WTC11 (cell line): ENCODE results near the gene RHBDD3. TPM values are rescaled to one million over a fixed set of nuclear protein-coding genes. Genes with fewer than 3 reads are reported as not detected.

Experiments used
- NR1H2 ChIP-seq: sonication (generic); formaldehyde crosslinking; IDR thresholded peaks from 2 replicates; pipeline ENCODE4 v1.9.0; 2021; ENCODE audit warnings: mild to moderate bottlenecking, moderate library complexity, missing genetic modification reagents
- OVOL2 ChIP-seq: fragments of 250-450 bp; sonication (Bioruptor Pico); IDR thresholded peaks from 2 replicates; pipeline ENCODE4 v1.9.0; 2021; ENCODE audit warnings: mild to moderate bottlenecking, borderline replicate concordance
- PRRX2 ChIP-seq: fragments of 250-450 bp; sonication (Bioruptor Pico); IDR thresholded peaks from 2 replicates; pipeline ENCODE4 v1.8.0; 2021; ENCODE audit warnings: mild to moderate bottlenecking
- RORB ChIP-seq: fragments of 250-450 bp; sonication (Bioruptor Pico); IDR thresholded peaks from 2 replicates; pipeline ENCODE4 v1.9.0; 2021; ENCODE audit warnings: mild to moderate bottlenecking
- SOX15 ChIP-seq: fragments of 250-450 bp; sonication (Bioruptor Pico); IDR thresholded peaks from 2 replicates; pipeline ENCODE4 v1.9.0; 2021; ENCODE audit warnings: mild to moderate bottlenecking
- ZNF138 ChIP-seq: sonication (generic); formaldehyde crosslinking; conservative IDR thresholded peaks from 2 replicates; pipeline ENCODE4 v1.8.1; 2022; ENCODE audit warnings: mild to moderate bottlenecking, moderate library complexity, missing genetic modification reagents
- ZNF232 ChIP-seq: sonication (generic); formaldehyde crosslinking; IDR thresholded peaks from 2 replicates; pipeline ENCODE4 v1.8.0; 2022; ENCODE audit warnings: mild to moderate bottlenecking, missing genetic modification reagents
- ZNF423 ChIP-seq: fragments of 250-450 bp; sonication (Bioruptor Pico); IDR thresholded peaks from 2 replicates; pipeline ENCODE4 v2.1.2; 2022; ENCODE audit warnings: mild to moderate bottlenecking, moderate library complexity
- total RNA-seq: library from RNA; stranded (reverse); gene quantifications from 3 replicates; pipeline ENCODE4 v1.2.3, GENCODE V29; 2021
- TF ChIP-seq, protein P1 (sequence below): fragments of 250-450 bp; sonication (Bioruptor Pico); conservative IDR thresholded peaks from 2 replicates; pipeline ENCODE4 v1.9.0; 2021; ENCODE audit warnings: mild to moderate bottlenecking
- TF ChIP-seq, protein P2 (sequence below): fragments of 250-450 bp; sonication (Bioruptor Pico); IDR thresholded peaks from 2 replicates; pipeline ENCODE4 v1.9.0; 2021; ENCODE audit warnings: mild to moderate bottlenecking, borderline replicate concordance
- TF ChIP-seq, protein P3 (sequence below): sonication (generic); formaldehyde crosslinking; IDR thresholded peaks from 2 replicates; pipeline ENCODE4 v1.8.1; 2023; ENCODE audit warnings: mild to moderate bottlenecking, missing genetic modification reagents, moderate library complexity
- TF ChIP-seq, protein P4 (sequence below): sonication (generic); formaldehyde crosslinking; IDR thresholded peaks from 2 replicates; pipeline ENCODE4 v1.8.1; 2022; ENCODE audit warnings: mild to moderate bottlenecking, moderate library complexity, missing genetic modification reagents
- TF ChIP-seq, protein P5 (sequence below): sonication (generic); formaldehyde crosslinking; IDR thresholded peaks from 2 replicates; pipeline ENCODE4 v1.8.1; 2022; ENCODE audit warnings: low read depth, missing genetic modification reagents, borderline replicate concordance
- TF ChIP-seq, protein P6 (sequence below): sonication (generic); formaldehyde crosslinking; IDR thresholded peaks from 2 replicates; pipeline ENCODE4 v1.8.0; 2023; ENCODE audit warnings: missing genetic modification reagents, mild to moderate bottlenecking, borderline replicate concordance
- TF ChIP-seq, protein P7 (sequence below): sonication (generic); formaldehyde crosslinking; IDR thresholded peaks from 2 replicates; pipeline ENCODE4 v1.8.0; 2022; ENCODE audit warnings: mild to moderate bottlenecking, missing genetic modification reagents
- TF ChIP-seq, protein P8 (sequence below): sonication (generic); formaldehyde crosslinking; IDR thresholded peaks from 2 replicates; pipeline ENCODE4 v1.8.1; 2023; ENCODE audit warnings: mild to moderate bottlenecking, missing genetic modification reagents, moderate library complexity
- TF ChIP-seq, protein P9 (sequence below): sonication (generic); formaldehyde crosslinking; IDR thresholded peaks from 2 replicates; pipeline ENCODE4 v1.8.0; 2023; ENCODE audit warnings: missing genetic modification reagents
- TF ChIP-seq, protein P10 (sequence below): sonication (generic); formaldehyde crosslinking; IDR thresholded peaks from 2 replicates; pipeline ENCODE4 v1.8.1; 2023; ENCODE audit warnings: mild to moderate bottlenecking, missing genetic modification reagents

The RHBDD3 gene
- total RNA-seq, 1 experiment from 2014 or later: 77.9 TPM

DNA sequence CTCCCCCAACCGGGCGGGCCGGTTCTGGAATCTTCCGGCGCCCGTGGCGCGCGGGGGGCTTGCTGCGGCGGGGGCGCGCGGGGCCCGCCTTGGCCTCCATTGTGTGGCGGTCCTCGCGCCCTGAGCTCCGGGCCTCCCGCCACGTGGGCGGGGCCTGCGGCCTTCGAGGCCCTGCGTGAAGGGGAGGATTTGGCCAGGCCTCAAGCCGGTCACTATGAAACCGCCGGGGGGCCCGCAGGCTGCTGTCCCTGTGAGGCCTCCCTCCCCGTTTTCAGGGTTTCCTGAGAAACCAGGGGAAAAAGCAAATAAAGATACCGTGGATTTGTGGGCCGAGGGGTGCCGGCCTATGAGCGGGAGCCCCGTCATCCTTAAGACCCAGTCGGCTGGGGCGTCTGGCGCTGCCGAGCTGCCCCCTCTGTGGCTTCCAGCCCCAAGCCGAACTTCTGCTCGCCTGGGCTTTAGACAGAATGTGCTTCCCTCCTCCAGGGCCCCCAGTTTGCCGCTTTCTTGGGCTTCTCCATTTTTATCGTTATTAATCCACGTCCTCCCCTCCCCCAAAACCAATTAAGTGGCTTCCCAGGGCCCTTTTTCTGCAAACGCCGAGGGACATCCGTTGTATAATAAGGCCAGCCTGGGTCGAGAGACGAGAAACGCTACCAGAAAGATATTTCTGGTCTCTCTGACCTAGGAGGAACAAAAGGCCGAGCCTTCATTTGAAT lies 889 bp upstream of the RHBDD3 start (continued):
- TF ChIP-seq, protein P1, sequence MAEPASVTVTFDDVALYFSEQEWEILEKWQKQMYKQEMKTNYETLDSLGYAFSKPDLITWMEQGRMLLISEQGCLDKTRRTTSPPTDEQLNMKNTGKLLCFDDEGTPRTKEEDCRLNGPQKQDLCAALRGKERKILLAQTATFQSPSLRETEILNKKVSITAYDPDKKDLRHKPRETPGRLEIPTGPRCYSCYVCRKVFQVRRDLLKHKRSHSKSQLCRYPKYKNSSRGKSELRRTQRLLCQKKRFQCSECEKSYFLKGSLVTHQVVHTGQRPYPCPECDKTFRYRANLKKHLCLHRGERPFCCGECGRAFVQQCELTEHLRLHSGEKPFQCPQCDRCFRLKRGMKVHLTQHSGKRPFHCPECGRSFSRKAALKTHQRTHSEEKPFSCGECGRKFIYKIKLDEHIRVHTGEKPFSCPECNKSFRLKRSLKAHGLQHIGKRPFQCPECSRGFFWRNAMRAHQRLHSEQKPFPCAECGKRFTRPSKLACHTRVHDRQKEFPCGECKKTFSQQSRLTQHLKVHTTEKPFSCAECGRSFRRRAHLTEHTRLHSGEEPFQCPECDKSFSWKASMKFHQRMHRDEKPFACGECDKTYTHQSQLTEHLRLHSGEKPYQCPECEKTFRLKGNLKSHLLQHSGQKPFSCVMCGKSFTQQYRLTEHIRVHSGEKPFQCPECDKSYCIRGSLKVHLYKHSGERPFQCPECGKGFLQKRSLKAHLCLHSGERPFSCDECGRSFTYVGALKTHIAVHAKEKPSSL (CRISPR knock-in tag): no peak
- TF ChIP-seq, protein P2, sequence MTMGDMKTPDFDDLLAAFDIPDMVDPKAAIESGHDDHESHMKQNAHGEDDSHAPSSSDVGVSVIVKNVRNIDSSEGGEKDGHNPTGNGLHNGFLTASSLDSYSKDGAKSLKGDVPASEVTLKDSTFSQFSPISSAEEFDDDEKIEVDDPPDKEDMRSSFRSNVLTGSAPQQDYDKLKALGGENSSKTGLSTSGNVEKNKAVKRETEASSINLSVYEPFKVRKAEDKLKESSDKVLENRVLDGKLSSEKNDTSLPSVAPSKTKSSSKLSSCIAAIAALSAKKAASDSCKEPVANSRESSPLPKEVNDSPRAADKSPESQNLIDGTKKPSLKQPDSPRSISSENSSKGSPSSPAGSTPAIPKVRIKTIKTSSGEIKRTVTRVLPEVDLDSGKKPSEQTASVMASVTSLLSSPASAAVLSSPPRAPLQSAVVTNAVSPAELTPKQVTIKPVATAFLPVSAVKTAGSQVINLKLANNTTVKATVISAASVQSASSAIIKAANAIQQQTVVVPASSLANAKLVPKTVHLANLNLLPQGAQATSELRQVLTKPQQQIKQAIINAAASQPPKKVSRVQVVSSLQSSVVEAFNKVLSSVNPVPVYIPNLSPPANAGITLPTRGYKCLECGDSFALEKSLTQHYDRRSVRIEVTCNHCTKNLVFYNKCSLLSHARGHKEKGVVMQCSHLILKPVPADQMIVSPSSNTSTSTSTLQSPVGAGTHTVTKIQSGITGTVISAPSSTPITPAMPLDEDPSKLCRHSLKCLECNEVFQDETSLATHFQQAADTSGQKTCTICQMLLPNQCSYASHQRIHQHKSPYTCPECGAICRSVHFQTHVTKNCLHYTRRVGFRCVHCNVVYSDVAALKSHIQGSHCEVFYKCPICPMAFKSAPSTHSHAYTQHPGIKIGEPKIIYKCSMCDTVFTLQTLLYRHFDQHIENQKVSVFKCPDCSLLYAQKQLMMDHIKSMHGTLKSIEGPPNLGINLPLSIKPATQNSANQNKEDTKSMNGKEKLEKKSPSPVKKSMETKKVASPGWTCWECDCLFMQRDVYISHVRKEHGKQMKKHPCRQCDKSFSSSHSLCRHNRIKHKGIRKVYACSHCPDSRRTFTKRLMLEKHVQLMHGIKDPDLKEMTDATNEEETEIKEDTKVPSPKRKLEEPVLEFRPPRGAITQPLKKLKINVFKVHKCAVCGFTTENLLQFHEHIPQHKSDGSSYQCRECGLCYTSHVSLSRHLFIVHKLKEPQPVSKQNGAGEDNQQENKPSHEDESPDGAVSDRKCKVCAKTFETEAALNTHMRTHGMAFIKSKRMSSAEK: no peak
- TF ChIP-seq ZNF232: no peak
- TF ChIP-seq, protein P3, sequence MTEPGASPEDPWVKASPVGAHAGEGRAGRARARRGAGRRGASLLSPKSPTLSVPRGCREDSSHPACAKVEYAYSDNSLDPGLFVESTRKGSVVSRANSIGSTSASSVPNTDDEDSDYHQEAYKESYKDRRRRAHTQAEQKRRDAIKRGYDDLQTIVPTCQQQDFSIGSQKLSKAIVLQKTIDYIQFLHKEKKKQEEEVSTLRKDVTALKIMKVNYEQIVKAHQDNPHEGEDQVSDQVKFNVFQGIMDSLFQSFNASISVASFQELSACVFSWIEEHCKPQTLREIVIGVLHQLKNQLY (CRISPR knock-in tag): 0 out of 2 replicates have a peak, but pooled peaks have one; percentile 70
- TF ChIP-seq, protein P4, sequence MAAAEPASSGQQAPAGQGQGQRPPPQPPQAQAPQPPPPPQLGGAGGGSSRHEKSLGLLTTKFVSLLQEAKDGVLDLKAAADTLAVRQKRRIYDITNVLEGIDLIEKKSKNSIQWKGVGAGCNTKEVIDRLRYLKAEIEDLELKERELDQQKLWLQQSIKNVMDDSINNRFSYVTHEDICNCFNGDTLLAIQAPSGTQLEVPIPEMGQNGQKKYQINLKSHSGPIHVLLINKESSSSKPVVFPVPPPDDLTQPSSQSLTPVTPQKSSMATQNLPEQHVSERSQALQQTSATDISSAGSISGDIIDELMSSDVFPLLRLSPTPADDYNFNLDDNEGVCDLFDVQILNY (CRISPR knock-in tag): peak; percentile 32; the same call in 1 of the 2 replicates
- TF ChIP-seq NR1H2 (CRISPR knock-in tag): no peak
- TF ChIP-seq, protein P5, sequence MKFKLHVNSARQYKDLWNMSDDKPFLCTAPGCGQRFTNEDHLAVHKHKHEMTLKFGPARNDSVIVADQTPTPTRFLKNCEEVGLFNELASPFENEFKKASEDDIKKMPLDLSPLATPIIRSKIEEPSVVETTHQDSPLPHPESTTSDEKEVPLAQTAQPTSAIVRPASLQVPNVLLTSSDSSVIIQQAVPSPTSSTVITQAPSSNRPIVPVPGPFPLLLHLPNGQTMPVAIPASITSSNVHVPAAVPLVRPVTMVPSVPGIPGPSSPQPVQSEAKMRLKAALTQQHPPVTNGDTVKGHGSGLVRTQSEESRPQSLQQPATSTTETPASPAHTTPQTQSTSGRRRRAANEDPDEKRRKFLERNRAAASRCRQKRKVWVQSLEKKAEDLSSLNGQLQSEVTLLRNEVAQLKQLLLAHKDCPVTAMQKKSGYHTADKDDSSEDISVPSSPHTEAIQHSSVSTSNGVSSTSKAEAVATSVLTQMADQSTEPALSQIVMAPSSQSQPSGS (CRISPR knock-in tag): no peak
- TF ChIP-seq, protein P6, sequence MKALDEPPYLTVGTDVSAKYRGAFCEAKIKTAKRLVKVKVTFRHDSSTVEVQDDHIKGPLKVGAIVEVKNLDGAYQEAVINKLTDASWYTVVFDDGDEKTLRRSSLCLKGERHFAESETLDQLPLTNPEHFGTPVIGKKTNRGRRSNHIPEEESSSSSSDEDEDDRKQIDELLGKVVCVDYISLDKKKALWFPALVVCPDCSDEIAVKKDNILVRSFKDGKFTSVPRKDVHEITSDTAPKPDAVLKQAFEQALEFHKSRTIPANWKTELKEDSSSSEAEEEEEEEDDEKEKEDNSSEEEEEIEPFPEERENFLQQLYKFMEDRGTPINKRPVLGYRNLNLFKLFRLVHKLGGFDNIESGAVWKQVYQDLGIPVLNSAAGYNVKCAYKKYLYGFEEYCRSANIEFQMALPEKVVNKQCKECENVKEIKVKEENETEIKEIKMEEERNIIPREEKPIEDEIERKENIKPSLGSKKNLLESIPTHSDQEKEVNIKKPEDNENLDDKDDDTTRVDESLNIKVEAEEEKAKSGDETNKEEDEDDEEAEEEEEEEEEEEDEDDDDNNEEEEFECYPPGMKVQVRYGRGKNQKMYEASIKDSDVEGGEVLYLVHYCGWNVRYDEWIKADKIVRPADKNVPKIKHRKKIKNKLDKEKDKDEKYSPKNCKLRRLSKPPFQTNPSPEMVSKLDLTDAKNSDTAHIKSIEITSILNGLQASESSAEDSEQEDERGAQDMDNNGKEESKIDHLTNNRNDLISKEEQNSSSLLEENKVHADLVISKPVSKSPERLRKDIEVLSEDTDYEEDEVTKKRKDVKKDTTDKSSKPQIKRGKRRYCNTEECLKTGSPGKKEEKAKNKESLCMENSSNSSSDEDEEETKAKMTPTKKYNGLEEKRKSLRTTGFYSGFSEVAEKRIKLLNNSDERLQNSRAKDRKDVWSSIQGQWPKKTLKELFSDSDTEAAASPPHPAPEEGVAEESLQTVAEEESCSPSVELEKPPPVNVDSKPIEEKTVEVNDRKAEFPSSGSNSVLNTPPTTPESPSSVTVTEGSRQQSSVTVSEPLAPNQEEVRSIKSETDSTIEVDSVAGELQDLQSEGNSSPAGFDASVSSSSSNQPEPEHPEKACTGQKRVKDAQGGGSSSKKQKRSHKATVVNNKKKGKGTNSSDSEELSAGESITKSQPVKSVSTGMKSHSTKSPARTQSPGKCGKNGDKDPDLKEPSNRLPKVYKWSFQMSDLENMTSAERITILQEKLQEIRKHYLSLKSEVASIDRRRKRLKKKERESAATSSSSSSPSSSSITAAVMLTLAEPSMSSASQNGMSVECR (CRISPR knock-in tag): peak; percentile 55; the same call in 1 of the 2 replicates
- TF ChIP-seq, protein P7, sequence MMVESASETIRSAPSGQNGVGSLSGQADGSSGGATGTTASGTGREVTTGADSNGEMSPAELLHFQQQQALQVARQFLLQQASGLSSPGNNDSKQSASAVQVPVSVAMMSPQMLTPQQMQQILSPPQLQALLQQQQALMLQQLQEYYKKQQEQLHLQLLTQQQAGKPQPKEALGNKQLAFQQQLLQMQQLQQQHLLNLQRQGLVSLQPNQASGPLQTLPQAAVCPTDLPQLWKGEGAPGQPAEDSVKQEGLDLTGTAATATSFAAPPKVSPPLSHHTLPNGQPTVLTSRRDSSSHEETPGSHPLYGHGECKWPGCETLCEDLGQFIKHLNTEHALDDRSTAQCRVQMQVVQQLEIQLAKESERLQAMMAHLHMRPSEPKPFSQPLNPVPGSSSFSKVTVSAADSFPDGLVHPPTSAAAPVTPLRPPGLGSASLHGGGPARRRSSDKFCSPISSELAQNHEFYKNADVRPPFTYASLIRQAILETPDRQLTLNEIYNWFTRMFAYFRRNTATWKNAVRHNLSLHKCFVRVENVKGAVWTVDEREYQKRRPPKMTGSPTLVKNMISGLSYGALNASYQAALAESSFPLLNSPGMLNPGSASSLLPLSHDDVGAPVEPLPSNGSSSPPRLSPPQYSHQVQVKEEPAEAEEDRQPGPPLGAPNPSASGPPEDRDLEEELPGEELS (CRISPR knock-in tag): peak; percentile 77; the same call in 1 of the 2 replicates
- TF ChIP-seq OVOL2 (CRISPR knock-in tag): no peak
- TF ChIP-seq ZNF423: peak; percentile 41; the same call in 1 of the 2 replicates
- no peak for TF ChIP-seq RORB (CRISPR knock-in tag)
- no peak for TF ChIP-seq PRRX2 (CRISPR knock-in tag)
- TF ChIP-seq, protein P8, sequence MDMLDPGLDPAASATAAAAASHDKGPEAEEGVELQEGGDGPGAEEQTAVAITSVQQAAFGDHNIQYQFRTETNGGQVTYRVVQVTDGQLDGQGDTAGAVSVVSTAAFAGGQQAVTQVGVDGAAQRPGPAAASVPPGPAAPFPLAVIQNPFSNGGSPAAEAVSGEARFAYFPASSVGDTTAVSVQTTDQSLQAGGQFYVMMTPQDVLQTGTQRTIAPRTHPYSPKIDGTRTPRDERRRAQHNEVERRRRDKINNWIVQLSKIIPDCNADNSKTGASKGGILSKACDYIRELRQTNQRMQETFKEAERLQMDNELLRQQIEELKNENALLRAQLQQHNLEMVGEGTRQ (CRISPR knock-in tag): peak; percentile 47
- TF ChIP-seq, protein P9, sequence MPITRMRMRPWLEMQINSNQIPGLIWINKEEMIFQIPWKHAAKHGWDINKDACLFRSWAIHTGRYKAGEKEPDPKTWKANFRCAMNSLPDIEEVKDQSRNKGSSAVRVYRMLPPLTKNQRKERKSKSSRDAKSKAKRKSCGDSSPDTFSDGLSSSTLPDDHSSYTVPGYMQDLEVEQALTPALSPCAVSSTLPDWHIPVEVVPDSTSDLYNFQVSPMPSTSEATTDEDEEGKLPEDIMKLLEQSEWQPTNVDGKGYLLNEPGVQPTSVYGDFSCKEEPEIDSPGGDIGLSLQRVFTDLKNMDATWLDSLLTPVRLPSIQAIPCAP (CRISPR knock-in tag): no peak
- TF ChIP-seq, protein P10, sequence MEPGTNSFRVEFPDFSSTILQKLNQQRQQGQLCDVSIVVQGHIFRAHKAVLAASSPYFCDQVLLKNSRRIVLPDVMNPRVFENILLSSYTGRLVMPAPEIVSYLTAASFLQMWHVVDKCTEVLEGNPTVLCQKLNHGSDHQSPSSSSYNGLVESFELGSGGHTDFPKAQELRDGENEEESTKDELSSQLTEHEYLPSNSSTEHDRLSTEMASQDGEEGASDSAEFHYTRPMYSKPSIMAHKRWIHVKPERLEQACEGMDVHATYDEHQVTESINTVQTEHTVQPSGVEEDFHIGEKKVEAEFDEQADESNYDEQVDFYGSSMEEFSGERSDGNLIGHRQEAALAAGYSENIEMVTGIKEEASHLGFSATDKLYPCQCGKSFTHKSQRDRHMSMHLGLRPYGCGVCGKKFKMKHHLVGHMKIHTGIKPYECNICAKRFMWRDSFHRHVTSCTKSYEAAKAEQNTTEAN (CRISPR knock-in tag): no peak; the same call in 1 of the 2 replicates
- TF ChIP-seq SOX15 (CRISPR knock-in tag): no peak
- no peak for TF ChIP-seq ZNF138 (CRISPR knock-in tag)
